HG03520 (cell line): ENCODE results near the gene NDFIP1.
"Not testable (repeated sequence)": the region's sequence is repeated elsewhere in the genome, so short reads cannot be mapped to it uniquely, and the experiment has no call there.

Experiments used
- ATAC-seq: cut with Tn5 transposase; IDR thresholded peaks from one replicate; pipeline ENCODE4 v1.9.1; 2021; ENCODE audit warnings: mild to moderate bottlenecking, moderate library complexity; ENCODE audit not compliant: unreplicated experiment

NDFIP1 gene

DNA sequence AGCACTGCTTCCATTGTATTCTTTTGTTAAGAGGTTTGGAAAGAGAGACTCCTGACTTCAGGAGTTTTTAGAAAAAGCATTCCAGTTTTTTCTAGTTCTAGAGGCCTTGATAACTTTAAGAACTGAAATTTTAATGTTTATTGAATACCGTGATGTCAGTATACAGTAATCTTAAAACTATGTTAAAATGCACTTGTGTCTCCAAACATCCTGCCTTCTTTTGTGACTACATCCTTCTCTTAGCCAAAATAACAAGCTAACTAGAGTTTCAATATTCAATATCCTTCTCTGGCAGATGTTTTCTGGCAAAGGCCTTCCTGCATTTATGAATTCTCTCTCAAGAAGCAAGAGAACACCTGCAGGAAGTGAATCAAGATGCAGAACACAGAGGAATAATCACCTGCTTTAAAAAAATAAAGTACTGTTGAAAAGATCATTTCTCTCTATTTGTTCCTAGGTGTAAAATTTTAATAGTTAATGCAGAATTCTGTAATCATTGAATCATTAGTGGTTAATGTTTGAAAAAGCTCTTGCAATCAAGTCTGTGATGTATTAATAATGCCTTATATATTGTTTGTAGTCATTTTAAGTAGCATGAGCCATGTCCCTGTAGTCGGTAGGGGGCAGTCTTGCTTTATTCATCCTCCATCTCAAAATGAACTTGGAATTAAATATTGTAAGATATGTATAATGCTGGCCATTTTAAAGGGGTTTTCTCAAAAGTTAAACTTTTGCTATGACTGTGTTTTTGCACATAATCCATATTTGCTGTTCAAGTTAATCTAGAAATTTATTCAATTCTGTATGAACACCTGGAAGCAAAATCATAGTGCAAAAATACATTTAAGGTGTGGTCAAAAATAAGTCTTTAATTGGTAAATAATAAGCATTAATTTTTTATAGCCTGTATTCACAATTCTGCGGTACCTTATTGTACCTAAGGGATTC is 43.1 kb downstream of the NDFIP1 start:
- ATAC-seq, result no peak

GRCh38 chr5:142152384-142152732 is 43.8 kb downstream of the NDFIP1 start:
- ATAC-seq, result no peak

DNA sequence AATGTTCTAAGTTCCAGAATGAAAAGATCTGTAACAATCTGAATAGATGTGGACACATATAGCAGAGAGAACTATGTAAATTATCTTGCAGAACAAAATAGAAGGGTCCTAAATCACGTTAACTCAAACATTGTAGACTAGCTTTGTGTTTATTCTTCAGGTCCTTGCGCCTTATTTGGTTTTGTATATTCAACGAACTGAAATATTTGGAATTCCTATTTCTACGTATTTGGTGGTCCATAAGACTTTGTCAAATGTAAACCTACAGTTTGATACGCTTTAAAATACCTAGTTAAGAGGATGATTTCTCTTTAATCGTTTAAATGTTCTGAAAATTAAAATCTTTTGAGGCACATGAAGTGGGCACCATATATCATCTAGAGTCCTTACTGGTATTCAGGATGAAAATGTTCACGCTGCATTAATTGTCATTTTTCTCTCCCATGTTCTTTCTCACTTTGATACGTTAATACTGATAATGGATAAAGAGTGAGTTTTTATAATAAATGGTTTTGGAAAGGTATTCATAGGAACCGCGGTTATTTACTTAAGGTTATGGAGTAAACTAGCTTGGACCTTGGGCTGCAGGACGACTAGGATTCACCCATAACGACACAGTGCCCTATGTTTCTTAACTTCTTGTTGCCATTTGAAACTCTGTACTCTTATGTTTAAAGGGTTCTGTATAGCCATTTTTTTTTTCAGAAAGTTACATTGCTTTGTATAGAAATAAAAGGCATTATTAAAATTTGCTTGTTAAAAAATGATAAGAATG is 45.3 kb downstream of the NDFIP1 start:
- no peak for ATAC-seq

- ATAC-seq, result not testable (repeated sequence)
Observed at GRCh38 chr5:142154449-142154841, 45.9 kb downstream of the NDFIP1 start.

- no peak for ATAC-seq
Observed at GRCh38 chr5:142156839-142157463, 48.4 kb downstream of the NDFIP1 start.

GRCh38 chr5:142159354-142159753 is 50.8 kb downstream of the NDFIP1 start:
- ATAC-seq, result no peak

GRCh38 chr5:142164315-142164714 is 55.7 kb downstream of the NDFIP1 start:
- no peak for ATAC-seq

DNA sequence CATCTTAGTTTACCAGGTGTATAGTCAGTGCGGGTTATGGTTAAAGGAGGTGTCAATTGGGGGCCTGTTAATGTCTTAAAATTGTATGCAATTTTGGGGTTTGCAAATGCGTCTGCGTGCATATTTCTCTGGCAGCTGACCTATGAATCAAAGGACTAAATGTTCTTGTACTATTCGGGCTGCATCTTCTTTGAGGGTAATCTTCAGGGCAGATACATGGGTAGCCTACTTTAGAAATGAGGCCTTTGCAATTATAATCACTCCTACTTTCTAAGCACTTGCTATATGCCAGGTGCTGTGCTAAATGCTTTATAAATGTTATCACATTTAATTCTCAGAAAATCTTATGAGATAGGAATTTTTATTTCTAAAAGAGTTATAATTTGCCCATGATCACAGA is 58.2 kb downstream of the NDFIP1 start:
- ATAC-seq, result no peak

DNA sequence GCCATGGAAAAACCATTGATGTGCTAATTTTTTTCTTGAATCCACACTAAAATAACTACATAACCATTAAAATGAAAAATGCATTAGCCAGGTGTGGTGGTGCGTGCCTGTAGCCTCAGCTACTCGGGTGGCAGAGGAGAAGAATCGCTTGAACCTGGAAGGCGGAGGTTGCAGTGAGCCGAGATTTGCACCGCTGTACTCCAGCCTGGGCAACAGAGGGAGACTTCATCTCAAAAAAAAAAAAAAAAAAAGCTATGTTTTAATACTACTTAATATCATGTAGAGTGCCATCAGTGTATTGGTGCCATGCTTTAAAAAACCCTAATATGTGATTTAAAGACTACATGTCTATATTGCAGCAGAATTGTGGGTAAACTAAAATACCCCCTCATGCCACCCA is 58.9 kb downstream of the NDFIP1 start:
- ATAC-seq, result no peak

DNA sequence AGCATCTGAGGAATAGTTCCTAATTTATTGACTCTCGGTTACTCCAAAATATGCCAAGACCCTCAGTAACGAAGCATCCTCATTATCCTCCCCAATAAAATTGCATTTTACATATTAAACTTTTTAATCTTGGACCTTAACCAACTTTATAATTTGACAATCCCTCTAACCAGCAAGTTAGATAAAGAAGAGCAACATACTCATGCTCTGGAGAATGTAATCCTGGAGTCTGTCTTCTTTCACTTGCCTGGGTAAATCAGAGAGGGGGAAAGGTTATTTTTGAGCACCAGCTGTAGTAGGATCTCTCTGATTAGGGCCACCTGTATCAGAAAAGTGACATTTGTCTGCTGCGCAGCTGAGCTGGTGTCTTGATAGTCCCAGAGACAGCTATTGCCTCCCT is 59.8 kb downstream of the NDFIP1 start:
- ATAC-seq, result no peak

DNA sequence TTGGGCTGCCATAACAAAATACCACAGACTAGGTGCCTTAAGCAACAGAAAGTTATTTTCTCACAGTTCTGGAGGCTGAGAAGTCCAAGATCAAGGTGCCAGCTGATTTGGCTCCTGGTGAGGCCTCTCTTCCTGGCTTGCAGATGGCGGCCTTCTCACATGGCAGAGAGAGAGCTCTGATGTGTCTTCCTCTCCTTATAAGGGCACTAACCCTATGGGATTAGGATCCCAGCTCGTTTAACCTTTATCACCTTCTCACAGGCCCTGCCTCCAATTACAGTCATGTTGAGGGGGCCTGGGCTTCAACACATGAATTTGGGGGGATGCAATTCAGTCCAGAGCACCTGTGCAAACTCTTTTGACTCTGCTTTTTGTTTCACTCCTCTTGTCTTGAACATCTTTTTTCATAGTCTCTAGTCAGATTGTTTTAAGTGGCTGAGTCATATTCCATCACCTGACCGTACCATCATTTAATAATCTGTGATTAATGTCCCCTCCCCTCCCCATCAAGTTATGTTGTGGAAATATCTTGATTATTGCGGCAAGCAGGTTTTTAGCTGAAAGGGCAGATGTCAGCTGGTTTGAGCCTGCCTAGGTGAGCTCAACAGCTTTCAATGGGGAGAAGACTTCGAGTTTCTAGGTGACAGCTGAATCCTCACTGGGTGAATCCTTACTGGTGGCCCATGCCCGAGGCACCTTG is 61.8 kb downstream of the NDFIP1 start:
- ATAC-seq, result no peak

- no peak for ATAC-seq
Observed at GRCh38 chr5:142171270-142171669, 62.7 kb downstream of the NDFIP1 start.

DNA sequence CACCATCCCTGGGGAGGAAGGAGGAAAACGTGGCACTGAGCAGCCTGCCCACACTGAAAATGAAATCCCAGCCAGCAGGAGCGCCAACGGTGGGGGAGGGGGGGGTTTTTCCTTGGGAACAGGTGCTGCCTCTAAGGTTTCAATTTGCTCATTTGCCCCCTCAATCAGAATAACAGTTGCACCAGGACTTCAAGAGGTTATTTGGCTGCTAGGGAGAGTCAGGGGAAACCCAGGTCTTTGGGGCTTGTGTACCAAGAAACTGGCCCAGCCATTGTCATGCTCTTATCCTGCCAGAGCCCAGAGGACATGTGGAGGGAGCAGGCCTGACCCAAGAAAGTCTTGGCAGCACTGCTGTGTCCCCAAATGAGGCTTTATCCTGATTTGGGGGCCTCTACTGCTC is 66.5 kb downstream of the NDFIP1 start:
- ATAC-seq, result no peak

- no peak for ATAC-seq
Observed at GRCh38 chr5:142175461-142176142, 67.0 kb downstream of the NDFIP1 start.

- ATAC-seq, result no peak
Observed at GRCh38 chr5:142176255-142176654, 67.7 kb downstream of the NDFIP1 start.

DNA sequence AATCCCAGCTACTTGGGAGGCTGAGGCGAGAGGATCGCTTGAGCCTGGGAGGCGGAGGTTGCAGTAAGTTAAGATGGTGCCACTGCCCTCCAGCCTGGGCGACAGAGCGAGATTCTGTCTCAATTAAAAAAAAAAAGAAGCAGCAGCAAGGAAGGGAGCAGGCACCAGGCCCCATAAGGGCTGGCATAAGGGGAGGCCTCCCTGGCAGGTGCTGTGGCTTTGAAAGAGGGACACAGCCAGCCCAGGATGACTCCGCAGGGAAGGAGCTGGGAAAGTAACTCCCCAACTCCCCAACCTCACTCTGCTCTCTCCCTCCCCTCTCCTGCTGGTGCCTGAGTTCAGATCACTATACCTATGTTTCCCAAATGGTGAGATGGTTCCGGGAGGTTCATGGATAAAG is 70.1 kb downstream of the NDFIP1 start:
- no peak for ATAC-seq

DNA sequence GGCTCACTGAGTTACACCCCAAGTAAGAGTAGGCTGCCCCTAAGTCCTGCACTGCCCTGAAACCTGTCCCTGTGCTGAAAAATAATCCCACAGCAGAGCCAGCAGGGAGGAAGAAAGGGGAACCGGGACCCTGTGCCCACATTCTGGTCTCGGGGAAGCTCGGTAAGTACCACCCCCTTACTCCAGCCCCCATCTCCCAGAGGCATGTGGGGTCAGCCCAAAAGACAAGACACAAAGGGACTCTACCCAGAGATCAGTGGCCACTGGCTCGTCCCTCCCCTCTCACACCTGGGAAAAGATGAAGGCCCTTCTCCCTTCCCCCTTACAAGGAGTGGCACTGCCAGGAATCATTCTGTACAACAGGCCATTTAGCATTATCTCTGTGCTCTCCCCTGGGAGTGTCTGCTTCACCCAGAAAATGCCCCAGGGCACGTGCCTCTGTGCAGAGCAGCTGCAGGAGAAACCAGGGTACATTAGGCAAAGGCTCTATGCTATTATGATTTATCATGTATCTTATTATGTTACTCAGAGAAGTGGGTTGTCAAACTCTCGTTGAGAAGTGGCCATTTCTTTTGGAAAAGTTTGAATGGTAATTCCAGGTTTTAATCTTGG is 71.3 kb downstream of the NDFIP1 start:
- no peak for ATAC-seq

GRCh38 chr5:142181096-142181495 is 72.5 kb downstream of the NDFIP1 start:
- no peak for ATAC-seq

- ATAC-seq, result no peak
Observed at GRCh38 chr5:142181547-142182163, 73.1 kb downstream of the NDFIP1 start.

- ATAC-seq, result no peak
Observed at GRCh38 chr5:142182840-142183239, 74.3 kb downstream of the NDFIP1 start.
